HCT116 (cell line): ENCODE results near the gene CHRNA4. TPM values are rescaled to one million over a fixed set of nuclear protein-coding genes. Genes with fewer than 3 reads are reported as not detected.

Source experiments
- ATAC-seq: fragments of 200-7000 bp; cut with Tn5 transposase; 2 replicates; pipeline ENCODE4 v1.9.1; 2020; ENCODE audit warnings: mild to moderate bottlenecking, moderate library complexity
- BruUV-seq: library from RNA; stranded (reverse); fragments of 400-500 nt; replicated peaks from 2 replicates; lab custom pipeline; 2021; lab: Mats Ljungman, UMichigan
- CTCF ChIA-PET: fragments of 300-600 bp; sonication (Branson Sonifier 250); formaldehyde crosslinking; loops from one replicate; lab custom pipeline; 2021; ENCODE audit warnings: antibody characterized with exemption; lab: Charles Lee
- POLR2A ChIA-PET: fragments of 300-600, 350-600 bp; sonication (Branson Sonifier 250); formaldehyde crosslinking; loops from one replicate; lab custom pipeline; 2021; ENCODE audit warnings: antibody characterized with exemption; lab: Charles Lee
- RAD21 ChIA-PET, 2 experiments: fragments of 300-600 bp; sonication (Branson Sonifier 250); formaldehyde crosslinking; loops; one replicate each; lab custom pipeline; 2023; ENCODE audit warnings: low total read pairs in 2 of 2; ENCODE audit not compliant: uncharacterized antibody in 2 of 2, unreplicated experiment in 2 of 2, low non-redundant PET in 1 of 2; lab: Charles Lee
- DNase-seq: peaks from one replicate; pipeline ENCODE4 v3.0.0-alpha.2; 2010; ENCODE audit warnings: low read depth, low spot score
- H2AFZ ChIP-seq: fragments of 200-600 bp; shearing (Covaris generic), sonication (generic); 2 replicates; pipeline ENCODE4 v1.6.1; 2017; ENCODE audit warnings: low read depth, mixed run types, mixed read lengths, antibody characterized with exemption, low read length; ENCODE audit not compliant: poor library complexity, severe bottlenecking
- H3K27ac ChIP-seq: 2 replicates; pipeline ENCODE4 v1.5.1; 2012; ENCODE audit warnings: low read depth, low read length
- H3K27me3 ChIP-seq: fragments of 200-600 bp; sonication (generic); 2 replicates; pipeline ENCODE4 v1.6.1; 2016; ENCODE audit warnings: mixed run types, low read length, mixed read lengths; ENCODE audit not compliant: insufficient read depth
- H3K36me3 ChIP-seq, 2 experiments: fragments of 200-500 bp in 1 of 2; fragments of 200-600 bp in 1 of 2; sonication (Bioruptor generic) in 1 of 2; sonication (generic) in 1 of 2; 2 replicates each; pipeline versions ENCODE4 v1.5.1 to v1.6.1; 2014 to 2016; ENCODE audit warnings: low read length in 2 of 2, inconsistent platforms in 1 of 2, mixed read lengths in 1 of 2, mixed run types in 1 of 2; ENCODE audit not compliant: insufficient read depth in 2 of 2, control insufficient read depth in 1 of 2
- H3K4me1 ChIP-seq, 2 experiments: fragments of 200-600 bp in 1 of 2; sonication (generic) in 1 of 2; 2 replicates each; pipeline versions ENCODE4 v1.5.1 to v1.6.1; 2012 to 2017; ENCODE audit warnings: low read length in 2 of 2, inconsistent platforms in 1 of 2, mild to moderate bottlenecking in 1 of 2, mixed read lengths in 1 of 2, mixed run types in 1 of 2, moderate library complexity in 1 of 2; ENCODE audit not compliant: insufficient read depth in 2 of 2, control insufficient read depth in 1 of 2
- H3K4me2 ChIP-seq: fragments of 200-600 bp; sonication (generic); 2 replicates; pipeline ENCODE4 v1.6.1; 2017; ENCODE audit warnings: mixed run types, low read length, mixed read lengths
- H3K4me3 ChIP-seq, 2 experiments: fragments of 200-600 bp in 1 of 2; sonication (generic) in 1 of 2; replicated peaks in 1 of 2; 2 replicates each; pipeline ENCODE4 v1.5.1; 2011 to 2016; ENCODE audit warnings: low read length in 2 of 2, control low read depth in 1 of 2, low read depth in 1 of 2, mild to moderate bottlenecking in 1 of 2, mixed read lengths in 1 of 2, mixed run types in 1 of 2
- H3K79me2 ChIP-seq: fragments of 200-600 bp; sonication (generic); 2 replicates; pipeline ENCODE4 v1.6.1; 2017; ENCODE audit warnings: mild to moderate bottlenecking, mixed run types, low read length, moderate library complexity, mixed read lengths; ENCODE audit not compliant: insufficient read depth
- H3K9ac ChIP-seq: fragments of 200-600 bp; sonication (generic); 2 replicates; pipeline ENCODE4 v1.6.1; 2016; ENCODE audit warnings: low read length, mixed read lengths
- H3K9me2 ChIP-seq: fragments of 200-600 bp; sonication (generic), shearing (Covaris generic); 2 replicates; pipeline ENCODE4 v1.6.1; 2017; ENCODE audit warnings: mixed run types, mild to moderate bottlenecking, moderate library complexity; ENCODE audit not compliant: insufficient read depth
- H3K9me3 ChIP-seq, 2 experiments: fragments of 200-500 bp in 1 of 2; fragments of 200-600 bp in 1 of 2; sonication (Bioruptor generic) in 1 of 2; sonication (generic) in 1 of 2; 2 replicates each; pipeline ENCODE4 v1.6.1; 2014 to 2017; ENCODE audit warnings: low read length in 2 of 2, mixed read lengths in 2 of 2, inconsistent platforms in 1 of 2, low read depth in 1 of 2, mild to moderate bottlenecking in 1 of 2, mixed run types in 1 of 2, moderate library complexity in 1 of 2; ENCODE audit not compliant: control insufficient read depth in 1 of 2, insufficient read depth in 1 of 2
- H4K20me1 ChIP-seq: fragments of 200-600 bp; sonication (generic), shearing (Covaris generic); 2 replicates; pipeline ENCODE4 v1.6.1; 2017; ENCODE audit warnings: mixed run types, mild to moderate bottlenecking, moderate library complexity; ENCODE audit not compliant: insufficient read depth
- EGR1 ChIP-seq: IDR thresholded peaks from 2 replicates; pipeline ENCODE4 v1.6.1; 2012; ENCODE audit warnings: low read depth
- ELF1 ChIP-seq: IDR thresholded peaks from 2 replicates; pipeline ENCODE4 v1.6.1; 2012; ENCODE audit warnings: low read depth, borderline replicate concordance
- EZH2phosphoT487 ChIP-seq: fragments of 200-600 bp; IDR thresholded peaks from 2 replicates; pipeline ENCODE4 v1.6.1; 2018; ENCODE audit warnings: antibody characterized with exemption, borderline replicate concordance
- SIN3A ChIP-seq: IDR thresholded peaks from 2 replicates; pipeline ENCODE4 v1.6.1; 2012; ENCODE audit warnings: low read depth
- SP1 ChIP-seq: IDR thresholded peaks from 2 replicates; pipeline ENCODE4 v1.6.1; 2012; ENCODE audit warnings: low read depth
- SRF ChIP-seq: IDR thresholded peaks from 2 replicates; pipeline ENCODE4 v1.6.1; 2012; ENCODE audit warnings: low read depth
- ZNF274 ChIP-seq: fragments of 200-500 bp; sonication (Bioruptor generic); IDR thresholded peaks from 2 replicates; pipeline ENCODE4 v1.6.1; 2014; ENCODE audit warnings: mild to moderate bottlenecking, low read depth, low read length, inconsistent platforms
- intact Hi-C: fragments of 100-400 bp; cut with micrococcal nuclease; formaldehyde crosslinking; loops from 2 replicates; pipeline ENCODE4 v1.10.0; 2022
- total RNA-seq: library from RNA; stranded (reverse); gene quantifications from one replicate; pipeline ENCODE4 v1.2.1, GENCODE V29; 2021; ENCODE audit not compliant: unreplicated experiment
- TF ChIP-seq, protein P1 (sequence below), 3 experiments: fragments of 200-600 bp in 1 of 3; sonication (generic) in 1 of 3; IDR thresholded peaks in 2 of 3; conservative IDR thresholded peaks in 1 of 3; 2 replicates each; pipeline ENCODE4 v1.5.1; 2012 to 2017; ENCODE audit warnings: low read depth in 2 of 3, low read length in 2 of 3, antibody characterized with exemption in 1 of 3, borderline replicate concordance in 1 of 3, control low read depth in 1 of 3, mild to moderate bottlenecking in 1 of 3, mixed read lengths in 1 of 3, mixed run types in 1 of 3, moderate library complexity in 1 of 3; ENCODE audit not compliant: insufficient read depth in 1 of 3

The CHRNA4 gene
- total RNA-seq, 1 experiment from 2014 or later: not detected

DNA sequence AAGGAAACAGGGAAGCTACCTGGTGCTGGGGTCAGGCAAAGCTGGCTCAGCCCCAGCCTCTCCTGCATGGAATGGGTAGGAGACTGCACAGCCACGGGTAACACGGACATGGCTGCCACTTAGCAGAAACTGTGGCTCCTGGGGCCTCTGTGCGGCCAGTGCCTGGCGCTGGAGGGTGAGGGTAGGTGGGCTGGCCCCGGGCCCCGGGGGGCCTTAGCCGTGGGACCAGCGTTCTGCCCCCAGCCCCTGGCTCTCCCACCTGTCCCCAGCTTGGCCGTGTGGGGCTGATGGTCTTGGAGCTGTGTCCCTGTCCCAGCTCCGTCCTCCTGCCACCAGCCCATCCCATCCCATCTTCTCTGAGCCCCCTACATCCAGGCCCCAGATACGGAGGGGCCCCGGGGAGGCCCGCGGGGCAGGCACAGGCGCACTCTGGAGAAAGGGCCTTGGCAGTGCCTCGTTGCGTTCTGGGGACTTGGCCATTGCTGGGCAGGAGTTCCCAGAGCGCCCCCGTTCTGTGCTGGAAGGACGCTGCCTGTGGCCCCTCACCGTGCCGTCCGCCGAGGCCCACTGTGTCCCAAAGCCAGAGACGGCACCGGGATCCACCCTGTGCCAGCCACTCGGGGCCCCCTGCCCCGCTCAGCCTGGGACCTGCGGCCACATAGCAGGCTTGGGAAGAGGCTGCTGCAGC, 12.2 kb downstream of the CHRNA4 start:
- intact Hi-C loops: no loop called here
- no TSS peak for BruUV-seq
- Histone ChIP-seq H3K4me3 (no peak overlapping the region), H3K9me3 (peaks cover 0 to 6% of the 10 kb centered on the region in 2 experiments; a peak in 1 of 4 replicates), H3K27me3 (no peaks in the 10 kb centered on the region)
- TF ChIP-seq SIN3A (no peak), ELF1 (no peak), ZNF274 (no peak), SRF (no peak), EZH2phosphoT487 (no peak), SP1 (no peak), EGR1 (no peak)
- TF ChIP-seq, protein P1, sequence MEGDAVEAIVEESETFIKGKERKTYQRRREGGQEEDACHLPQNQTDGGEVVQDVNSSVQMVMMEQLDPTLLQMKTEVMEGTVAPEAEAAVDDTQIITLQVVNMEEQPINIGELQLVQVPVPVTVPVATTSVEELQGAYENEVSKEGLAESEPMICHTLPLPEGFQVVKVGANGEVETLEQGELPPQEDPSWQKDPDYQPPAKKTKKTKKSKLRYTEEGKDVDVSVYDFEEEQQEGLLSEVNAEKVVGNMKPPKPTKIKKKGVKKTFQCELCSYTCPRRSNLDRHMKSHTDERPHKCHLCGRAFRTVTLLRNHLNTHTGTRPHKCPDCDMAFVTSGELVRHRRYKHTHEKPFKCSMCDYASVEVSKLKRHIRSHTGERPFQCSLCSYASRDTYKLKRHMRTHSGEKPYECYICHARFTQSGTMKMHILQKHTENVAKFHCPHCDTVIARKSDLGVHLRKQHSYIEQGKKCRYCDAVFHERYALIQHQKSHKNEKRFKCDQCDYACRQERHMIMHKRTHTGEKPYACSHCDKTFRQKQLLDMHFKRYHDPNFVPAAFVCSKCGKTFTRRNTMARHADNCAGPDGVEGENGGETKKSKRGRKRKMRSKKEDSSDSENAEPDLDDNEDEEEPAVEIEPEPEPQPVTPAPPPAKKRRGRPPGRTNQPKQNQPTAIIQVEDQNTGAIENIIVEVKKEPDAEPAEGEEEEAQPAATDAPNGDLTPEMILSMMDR (IDR thresholded peaks at IDR 0.05 in 2 of 3, conservative IDR thresholded peaks at IDR 0.05 in 1 of 3; ENCODE audit: borderline replicate concordance in 1 of 3, insufficient read depth in 1 of 3, low read depth in 2 of 3, low read length in 2 of 3): no peak
- TF ChIP-seq, all 23 proteins: peak for 0
- Histone ChIP-seq H3K4me2 (no peak overlapping the region), H3K79me2 (no peaks in the 10 kb centered on the region), H3K9ac (no peak overlapping the region), H3K9me2 (no peaks in the 10 kb centered on the region), H3K27ac (no peak overlapping the region), H2AFZ (no peak overlapping the region), H4K20me1 (no peaks in the 10 kb centered on the region), H3K4me1 (no peaks in the 10 kb centered on the region), H3K36me3 (no peaks in the 10 kb centered on the region)
- POLR2A ChIA-PET: no interaction called here
- CTCF ChIA-PET: no interaction called here
- no peak for ATAC-seq
- no peak for DNase-seq
- RAD21 ChIA-PET: no interaction called here
